Measurements from ENCODE around the gene ARMC9. TPM values are rescaled to one million over a fixed set of nuclear protein-coding genes. Genes with fewer than 3 reads are reported as not detected.

ARMC9 gene
- total RNA-seq, 1 experiment from 2014 or later = 16.4 TPM

- no TSS peak for BruUV-seq (replicated peaks)
- Histone ChIP-seq H3K27ac (ENCODE audit: low read depth, low read length) (no peak overlapping the region), H4K20me1 (ENCODE audit: insufficient read depth) (no peaks in the 10 kb centered on the region), H3K27me3 (ENCODE audit: insufficient read depth, low read length) (no peaks in the 10 kb centered on the region), H3K4me1 (ENCODE audit: control insufficient read depth in 1 of 2, insufficient read depth in 2 of 2, low read length in 2 of 2) (no peaks in the 10 kb centered on the region), H3K9me3 (ENCODE audit: control insufficient read depth in 1 of 2, insufficient read depth in 1 of 2, low read depth in 1 of 2, low read length in 2 of 2) (no peaks in the 10 kb centered on the region), H3K4me2 (ENCODE audit: low read length) (no peak overlapping the region), H3K36me3 (ENCODE audit: control insufficient read depth in 1 of 2, insufficient read depth in 2 of 2, low read length in 2 of 2) (no peaks in the 10 kb centered on the region), H3K79me2 (ENCODE audit: insufficient read depth, low read length) (no peaks in the 10 kb centered on the region), H3K4me3 (replicated peaks in 1 of 2; ENCODE audit: low read depth in 1 of 2, low read length in 2 of 2) (no peak overlapping the region), H3K9ac (ENCODE audit: low read length) (no peak overlapping the region), H2AFZ (ENCODE audit: low read depth, low read length, poor library complexity, severe bottlenecking) (no peak overlapping the region), H3K9me2 (ENCODE audit: insufficient read depth) (no peaks in the 10 kb centered on the region)
- TF ChIP-seq JUND (IDR thresholded peaks at IDR 0.05) (no peak), CBX3 (IDR thresholded peaks at IDR 0.05; ENCODE audit: low read depth) (no peak), POLR2AphosphoS5 (IDR thresholded peaks at IDR 0.05; ENCODE audit: low read depth, low read length) (no peak), ZBTB33 (IDR thresholded peaks at IDR 0.05; ENCODE audit: extremely low read depth, insufficient replicate concordance, low read length) (no peak), SP1 (IDR thresholded peaks at IDR 0.05; ENCODE audit: low read depth) (no peak), YY1 (IDR thresholded peaks at IDR 0.05; ENCODE audit: extremely low read depth, insufficient replicate concordance, low read depth, low read length) (no peak), SIN3A (IDR thresholded peaks at IDR 0.05; ENCODE audit: low read depth) (no peak), TCF7L2 (IDR thresholded peaks at IDR 0.05; ENCODE audit: borderline replicate concordance, extremely low read depth, insufficient read depth, insufficient read length) (no peak), ELF1 (IDR thresholded peaks at IDR 0.05; ENCODE audit: borderline replicate concordance, low read depth) (no peak), CEBPB (IDR thresholded peaks at IDR 0.05; ENCODE audit: low read depth) (no peak), POLR2A (IDR thresholded peaks at IDR 0.05; ENCODE audit: borderline replicate concordance, extremely low read depth, insufficient read depth, insufficient read length) (no peak), EZH2phosphoT487 (IDR thresholded peaks at IDR 0.05; ENCODE audit: borderline replicate concordance) (no peak), ZFX (IDR thresholded peaks at IDR 0.05) (no peak), MAX (IDR thresholded peaks at IDR 0.05) (no peak)
- TF ChIP-seq, protein P1, sequence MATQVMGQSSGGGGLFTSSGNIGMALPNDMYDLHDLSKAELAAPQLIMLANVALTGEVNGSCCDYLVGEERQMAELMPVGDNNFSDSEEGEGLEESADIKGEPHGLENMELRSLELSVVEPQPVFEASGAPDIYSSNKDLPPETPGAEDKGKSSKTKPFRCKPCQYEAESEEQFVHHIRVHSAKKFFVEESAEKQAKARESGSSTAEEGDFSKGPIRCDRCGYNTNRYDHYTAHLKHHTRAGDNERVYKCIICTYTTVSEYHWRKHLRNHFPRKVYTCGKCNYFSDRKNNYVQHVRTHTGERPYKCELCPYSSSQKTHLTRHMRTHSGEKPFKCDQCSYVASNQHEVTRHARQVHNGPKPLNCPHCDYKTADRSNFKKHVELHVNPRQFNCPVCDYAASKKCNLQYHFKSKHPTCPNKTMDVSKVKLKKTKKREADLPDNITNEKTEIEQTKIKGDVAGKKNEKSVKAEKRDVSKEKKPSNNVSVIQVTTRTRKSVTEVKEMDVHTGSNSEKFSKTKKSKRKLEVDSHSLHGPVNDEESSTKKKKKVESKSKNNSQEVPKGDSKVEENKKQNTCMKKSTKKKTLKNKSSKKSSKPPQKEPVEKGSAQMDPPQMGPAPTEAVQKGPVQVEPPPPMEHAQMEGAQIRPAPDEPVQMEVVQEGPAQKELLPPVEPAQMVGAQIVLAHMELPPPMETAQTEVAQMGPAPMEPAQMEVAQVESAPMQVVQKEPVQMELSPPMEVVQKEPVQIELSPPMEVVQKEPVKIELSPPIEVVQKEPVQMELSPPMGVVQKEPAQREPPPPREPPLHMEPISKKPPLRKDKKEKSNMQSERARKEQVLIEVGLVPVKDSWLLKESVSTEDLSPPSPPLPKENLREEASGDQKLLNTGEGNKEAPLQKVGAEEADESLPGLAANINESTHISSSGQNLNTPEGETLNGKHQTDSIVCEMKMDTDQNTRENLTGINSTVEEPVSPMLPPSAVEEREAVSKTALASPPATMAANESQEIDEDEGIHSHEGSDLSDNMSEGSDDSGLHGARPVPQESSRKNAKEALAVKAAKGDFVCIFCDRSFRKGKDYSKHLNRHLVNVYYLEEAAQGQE (IDR thresholded peaks at IDR 0.05; ENCODE audit: low read depth) = no peak
- TF ChIP-seq, protein P2, sequence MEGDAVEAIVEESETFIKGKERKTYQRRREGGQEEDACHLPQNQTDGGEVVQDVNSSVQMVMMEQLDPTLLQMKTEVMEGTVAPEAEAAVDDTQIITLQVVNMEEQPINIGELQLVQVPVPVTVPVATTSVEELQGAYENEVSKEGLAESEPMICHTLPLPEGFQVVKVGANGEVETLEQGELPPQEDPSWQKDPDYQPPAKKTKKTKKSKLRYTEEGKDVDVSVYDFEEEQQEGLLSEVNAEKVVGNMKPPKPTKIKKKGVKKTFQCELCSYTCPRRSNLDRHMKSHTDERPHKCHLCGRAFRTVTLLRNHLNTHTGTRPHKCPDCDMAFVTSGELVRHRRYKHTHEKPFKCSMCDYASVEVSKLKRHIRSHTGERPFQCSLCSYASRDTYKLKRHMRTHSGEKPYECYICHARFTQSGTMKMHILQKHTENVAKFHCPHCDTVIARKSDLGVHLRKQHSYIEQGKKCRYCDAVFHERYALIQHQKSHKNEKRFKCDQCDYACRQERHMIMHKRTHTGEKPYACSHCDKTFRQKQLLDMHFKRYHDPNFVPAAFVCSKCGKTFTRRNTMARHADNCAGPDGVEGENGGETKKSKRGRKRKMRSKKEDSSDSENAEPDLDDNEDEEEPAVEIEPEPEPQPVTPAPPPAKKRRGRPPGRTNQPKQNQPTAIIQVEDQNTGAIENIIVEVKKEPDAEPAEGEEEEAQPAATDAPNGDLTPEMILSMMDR (IDR thresholded peaks at IDR 0.05 in 2 of 3, conservative IDR thresholded peaks at IDR 0.05 in 1 of 3; ENCODE audit: borderline replicate concordance in 1 of 3, insufficient read depth in 1 of 3, low read depth in 2 of 3, low read length in 2 of 3) = no peak
- ATAC-seq (no peak), DNase-seq (ENCODE audit: low read depth, low spot score) (no peak)
- ChIA-PET POLR2A (no interaction called here), RAD21 (ENCODE audit: low non-redundant PET in 1 of 2, low total read pairs in 2 of 2, uncharacterized antibody in 2 of 2, unreplicated experiment in 2 of 2) (no interaction called here), CTCF (no interaction called here)
- intact Hi-C loops (cut with micrococcal nuclease) = no loop called here
Measured at GRCh38 chr2:231318436-231318835, 120.0 kb downstream of the ARMC9 start.
